ENCODE data around the gene SCFD2.

- TF ChIP-seq CTCF (conservative IDR thresholded peaks at IDR 0.05; ENCODE audit: low read depth, low read length): no peak
- TF ChIP-seq EZH2phosphoT487 (IDR thresholded peaks at IDR 0.05; ENCODE audit: borderline replicate concordance, low read length): no peak
These were observed 428.0 kb downstream of the SCFD2 start for GRCh38 chr4:52937829-52938228.

Data from PC-3 (cell line).